Midbrain (tissue), 1 donor: Measurements from ENCODE around the gene CIITA.

ENCODE experiments used
- DNase-seq: peaks from one replicate; lab custom pipeline; 2025; lab: John Stamatoyannopoulos, UW

Gene CIITA

GRCh38 chr16:10849736-10850477 is 27.1 kb upstream of the CIITA start:
- no peak for DNase-seq

GRCh38 chr16:10850478-10850850 is 26.5 kb upstream of the CIITA start:
- no peak for DNase-seq

DNA sequence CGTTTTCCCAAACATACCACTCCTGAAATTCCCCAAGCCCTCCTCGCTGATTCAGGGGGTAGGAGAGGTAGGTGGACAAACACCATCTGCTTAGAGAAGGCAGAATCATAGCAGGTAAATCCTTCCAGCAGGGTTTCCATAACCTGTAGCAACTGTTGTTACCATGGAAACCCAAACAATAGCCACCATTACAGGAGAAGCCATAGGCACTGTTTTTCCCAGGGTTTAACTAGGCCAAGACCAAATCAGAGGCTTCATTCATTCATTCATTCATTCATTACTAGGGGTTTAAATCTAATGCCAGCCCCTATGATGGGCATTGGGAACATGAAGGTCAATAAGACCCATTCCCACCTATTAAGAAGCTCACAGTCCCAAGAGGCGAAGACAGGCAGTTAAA is 25.5 kb upstream of the CIITA start:
- no peak for DNase-seq

GRCh38 chr16:10852286-10852685 is 24.7 kb upstream of the CIITA start:
- no peak for DNase-seq

DNA sequence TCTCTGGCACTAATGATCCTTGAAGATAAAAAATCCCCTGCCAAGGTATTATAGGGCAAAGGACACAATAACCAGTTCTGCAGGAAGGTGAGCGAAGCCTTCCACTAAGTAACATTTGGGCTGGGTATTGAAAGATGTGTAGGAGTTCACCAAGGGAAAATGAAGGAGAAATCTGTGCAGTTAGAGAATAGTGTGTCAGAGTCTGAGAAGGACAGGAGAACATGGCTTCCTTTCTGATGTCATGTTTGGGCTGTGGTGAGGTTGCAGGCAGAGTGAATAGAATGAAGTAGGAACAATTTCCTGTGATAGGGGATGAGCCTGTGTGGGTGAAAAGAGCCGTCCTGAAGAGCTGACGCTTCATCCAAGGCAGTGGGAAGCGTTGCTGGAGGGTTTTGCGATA is 24.1 kb upstream of the CIITA start:
- DNase-seq: no peak

DNA sequence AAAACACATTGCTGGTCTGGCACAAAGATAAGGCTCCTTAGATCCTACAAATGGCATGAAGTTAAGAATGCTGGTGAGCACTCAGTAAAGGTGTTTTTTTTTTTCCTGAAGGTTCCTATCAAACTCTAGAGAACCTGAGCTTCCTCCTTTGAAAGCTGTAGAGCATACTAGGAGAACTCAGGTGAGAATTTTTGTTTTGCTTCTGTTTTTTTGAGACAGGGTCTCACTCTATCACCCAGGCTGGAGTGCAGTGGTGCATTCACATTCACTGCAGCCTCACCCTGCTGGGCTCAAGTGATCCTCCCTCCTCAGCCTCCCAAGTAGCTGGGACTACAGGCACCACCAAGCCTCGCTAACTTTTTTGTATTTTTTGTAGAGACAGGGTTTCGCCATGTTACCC is 21.0 kb upstream of the CIITA start:
- no peak for DNase-seq

GRCh38 chr16:10858203-10858602 is 18.8 kb upstream of the CIITA start:
- no peak for DNase-seq

GRCh38 chr16:10859020-10859419 is 18.0 kb upstream of the CIITA start:
- DNase-seq: no peak

DNA sequence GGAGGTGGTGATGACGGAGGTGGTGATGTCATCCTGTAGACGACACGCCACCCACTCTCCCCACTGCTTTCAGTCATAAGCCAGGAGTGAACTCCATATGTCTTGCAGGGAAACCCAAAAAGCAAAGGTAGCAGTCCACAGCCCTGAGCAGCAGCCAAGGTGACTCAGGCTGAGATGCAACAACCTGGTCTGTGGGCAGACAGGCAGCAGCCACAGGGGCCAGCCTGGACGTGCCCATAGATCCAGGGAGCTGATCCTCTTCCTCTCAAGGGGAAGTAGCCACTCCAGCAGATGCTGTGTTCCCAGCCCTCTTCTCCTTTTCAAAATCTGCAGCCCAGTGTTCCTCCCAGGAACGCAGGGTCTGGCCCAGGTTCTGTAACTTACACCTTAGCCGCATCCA is 17.3 kb upstream of the CIITA start:
- DNase-seq: no peak

DNA sequence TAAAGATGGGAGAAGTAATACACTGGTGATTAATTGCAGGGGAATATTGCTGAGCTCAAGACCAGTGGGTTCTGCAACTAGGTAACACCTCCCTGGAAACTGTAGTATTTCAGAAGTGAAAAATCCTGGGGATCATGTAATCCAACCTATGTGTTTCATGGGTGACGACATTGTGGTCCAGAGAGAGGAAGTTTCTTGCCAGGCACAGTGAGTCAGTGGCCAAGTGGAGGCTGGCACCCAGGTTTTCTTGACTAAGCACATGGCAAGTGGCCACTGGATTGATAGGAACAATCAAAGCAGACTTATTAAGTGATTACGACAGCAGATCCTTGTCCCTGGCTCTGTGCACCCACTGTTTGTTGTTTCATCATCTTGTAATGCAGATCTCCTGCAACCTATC is 14.6 kb upstream of the CIITA start:
- DNase-seq: no peak

DNA sequence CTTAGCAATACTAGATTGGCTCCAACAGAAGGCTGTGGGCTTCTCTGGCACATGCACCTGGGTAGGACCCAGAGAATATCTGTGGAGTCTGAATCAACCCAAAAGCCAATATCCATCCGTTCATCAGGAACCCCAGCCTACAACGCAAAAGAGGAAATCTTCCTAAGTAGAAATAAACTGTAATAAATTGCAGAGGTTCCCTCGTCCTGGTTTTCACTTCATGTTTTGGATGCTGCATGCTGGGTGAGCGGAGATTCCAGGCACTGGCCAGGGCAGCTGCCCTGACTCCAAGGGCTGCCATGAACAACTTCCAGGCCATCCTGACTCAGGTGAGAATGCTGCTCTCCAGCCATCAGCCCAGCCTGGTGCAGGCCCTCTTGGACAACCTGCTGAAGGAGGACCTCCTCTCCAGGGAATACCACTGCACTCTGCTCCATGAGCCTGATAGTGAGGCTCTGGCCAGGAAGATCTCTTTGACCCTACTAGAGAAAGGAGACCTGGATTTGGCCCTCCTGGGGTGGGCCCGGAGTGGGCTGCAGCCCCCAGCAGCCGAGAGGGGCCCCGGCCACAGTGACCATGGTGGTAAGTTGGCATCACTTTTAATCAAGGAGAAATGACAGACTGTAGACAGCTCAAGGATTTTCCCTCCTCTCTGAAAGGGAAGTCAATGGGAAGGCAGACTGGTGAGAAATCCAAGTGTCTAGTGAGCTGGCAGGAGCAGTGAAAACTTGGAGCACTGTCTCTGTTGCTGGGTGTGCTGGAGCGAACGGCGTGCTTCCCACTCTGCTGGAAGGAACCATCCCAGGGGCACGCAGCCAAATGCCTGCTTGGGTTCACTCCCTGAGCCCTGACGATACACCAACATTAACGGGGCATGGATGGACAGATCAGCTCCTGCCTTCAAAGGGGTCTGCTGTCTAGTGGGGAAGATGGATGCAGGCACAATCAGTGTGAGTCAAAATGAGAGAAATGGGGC is 10.7 kb upstream of the CIITA start:
- DNase-seq: peak; percentile 7

GRCh38 chr16:10867199-10867598 is 9.8 kb upstream of the CIITA start:
- DNase-seq: no peak

GRCh38 chr16:10868104-10868595 is 8.9 kb upstream of the CIITA start:
- DNase-seq: no peak

DNA sequence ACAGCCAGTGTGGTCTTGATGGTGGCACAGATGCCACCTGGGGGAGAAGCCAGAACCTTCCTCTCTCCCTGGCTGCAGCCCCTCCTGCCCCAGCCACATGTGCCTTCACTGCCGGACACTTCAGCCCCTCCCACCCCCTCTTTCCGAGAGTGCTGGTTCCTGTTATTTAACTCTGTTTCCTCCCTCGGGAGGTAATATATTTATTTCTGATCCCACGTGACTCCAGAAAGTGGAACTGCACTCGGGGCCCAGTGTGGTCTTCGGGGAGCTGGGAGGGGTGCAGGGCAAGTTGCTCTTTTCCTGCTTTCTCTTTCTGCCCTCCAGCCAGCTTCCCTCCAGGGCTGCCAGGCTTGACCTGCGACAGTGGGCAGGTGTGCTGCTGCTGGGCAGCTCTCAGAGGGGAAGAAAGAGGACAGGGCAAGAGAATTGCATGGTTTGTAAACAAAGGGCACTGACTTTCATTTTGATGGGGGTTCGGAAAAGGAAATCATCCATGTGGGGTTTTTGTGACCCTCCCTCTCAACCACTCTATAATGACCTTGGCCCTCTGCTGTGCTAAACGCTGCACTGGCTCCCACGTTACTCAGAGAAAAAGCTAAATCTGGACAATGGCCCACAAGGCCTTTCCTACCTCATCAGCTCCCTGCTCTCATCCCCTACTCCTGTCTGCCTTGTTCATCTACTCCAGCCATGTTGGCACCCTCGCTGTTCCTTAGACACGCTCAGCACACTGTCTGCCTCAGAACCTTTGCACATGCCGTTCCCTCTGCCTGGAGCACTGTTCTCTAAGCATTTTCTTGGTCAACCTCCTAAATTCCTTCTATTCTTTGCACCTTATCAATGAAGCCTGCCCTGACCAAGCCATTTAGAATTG is 8.2 kb upstream of the CIITA start:
- DNase-seq: peak; percentile 46

DNA sequence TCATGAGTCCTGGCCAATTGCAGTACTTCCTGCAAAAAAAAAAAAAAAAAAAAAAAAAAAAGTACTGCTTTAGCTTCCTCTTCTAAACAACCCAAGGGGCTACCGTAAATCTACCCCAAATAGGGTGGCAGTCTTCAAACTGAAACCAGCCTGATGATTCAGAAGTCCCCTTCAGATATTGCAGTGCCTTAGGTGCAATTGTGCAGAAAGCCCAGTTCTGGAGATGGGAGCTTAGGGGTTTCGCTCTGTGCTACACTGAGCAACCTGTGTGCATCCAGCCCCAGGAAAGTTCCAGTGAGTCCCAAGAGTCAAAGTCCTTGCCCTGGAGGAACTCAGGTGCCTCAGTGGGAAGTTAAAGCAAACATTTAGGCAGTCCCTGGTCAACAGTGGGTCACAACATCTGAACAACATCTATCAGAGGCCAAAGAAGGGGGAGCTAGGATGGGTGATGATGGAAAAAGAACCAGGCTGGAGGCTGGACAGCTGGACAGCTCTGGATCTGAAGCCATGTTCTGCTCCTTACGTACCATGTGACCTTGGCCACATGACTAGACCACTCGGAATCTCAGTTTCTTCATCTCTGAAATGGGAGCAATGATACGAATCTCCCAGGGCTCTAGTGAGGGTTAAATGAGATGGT is 6.7 kb upstream of the CIITA start:
- DNase-seq: no peak

DNA sequence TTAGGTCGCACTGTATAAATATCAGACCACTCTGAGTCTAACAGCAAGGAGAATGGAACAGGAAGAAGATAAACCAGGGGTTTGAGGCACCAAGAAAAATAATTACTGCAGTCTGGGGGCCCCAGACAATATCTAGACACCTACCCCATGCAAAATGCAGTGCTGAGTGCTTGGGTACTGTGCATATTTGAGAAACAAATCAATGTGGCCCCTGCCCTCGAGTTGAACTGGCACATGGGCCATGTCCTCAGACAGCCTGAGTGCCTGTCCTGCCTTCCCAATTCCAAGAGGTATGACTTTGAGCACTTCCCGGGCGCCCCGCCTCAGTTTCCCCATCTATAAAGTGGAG is 6.2 kb upstream of the CIITA start:
- DNase-seq: no peak

- no peak for DNase-seq
Observed at GRCh38 chr16:10871157-10871991, 5.6 kb upstream of the CIITA start.

GRCh38 chr16:10876315-10876714 is 687 bp upstream of the CIITA start:
- no peak for DNase-seq

DNA sequence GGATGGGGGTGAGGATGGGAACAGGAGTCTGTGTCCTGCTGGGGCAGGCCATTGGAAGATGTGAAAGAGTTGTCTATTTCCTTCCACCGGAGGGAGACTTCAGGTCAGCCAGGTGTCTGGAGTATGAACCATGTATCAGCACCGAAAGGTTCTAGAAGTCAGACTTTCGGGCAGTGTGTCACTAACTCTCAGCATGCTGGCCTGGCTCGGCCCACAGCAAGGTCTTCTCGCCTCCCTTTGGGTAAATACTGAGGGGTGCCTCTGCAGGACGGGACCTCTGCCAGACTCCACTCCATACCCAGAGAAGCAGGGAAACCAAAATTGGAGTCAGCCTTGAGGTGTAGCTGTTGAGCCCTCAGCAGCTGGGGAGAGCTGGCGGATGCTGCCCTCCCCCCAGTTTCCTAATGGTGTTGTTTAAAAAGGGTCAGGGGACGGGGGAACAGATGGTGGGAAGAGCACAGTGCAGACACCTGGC is 507 bp downstream of the CIITA start:
- no peak for DNase-seq

- no peak for DNase-seq
Observed at GRCh38 chr16:10878328-10878643, 1.3 kb downstream of the CIITA start.
